NB4 (cell line): ENCODE data around the gene SEZ6L2.

Experiments used
- POLR2A ChIP-seq: IDR thresholded peaks from 2 replicates; pipeline ENCODE4 v1.6.1; 2011; ENCODE audit warnings: mild to moderate bottlenecking; ENCODE audit not compliant: insufficient read length; ENCODE audit errors: extremely low read depth
- TF ChIP-seq, protein P1 (sequence below): IDR thresholded peaks from one replicate; pipeline ENCODE4 v1.5.1; 2012; ENCODE audit warnings: low read depth, low read length

DNA sequence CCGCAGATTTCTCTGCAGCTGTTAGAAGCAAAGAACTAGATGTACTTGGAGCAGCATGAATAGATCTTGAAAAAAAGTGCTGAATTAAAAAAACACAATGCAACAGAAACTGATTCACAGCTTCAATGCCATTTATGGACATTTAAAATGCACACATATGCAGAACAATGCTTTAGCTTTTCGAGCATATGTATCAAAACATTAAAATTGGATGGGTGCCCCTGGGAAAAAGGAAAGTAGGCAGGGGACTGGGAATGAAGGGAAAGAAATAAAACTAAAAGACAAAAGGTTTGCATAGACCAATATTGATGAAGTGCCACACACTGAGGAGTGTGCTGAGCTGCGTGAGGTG, 21.7 kb upstream of the SEZ6L2 start:
- TF ChIP-seq, protein P1, sequence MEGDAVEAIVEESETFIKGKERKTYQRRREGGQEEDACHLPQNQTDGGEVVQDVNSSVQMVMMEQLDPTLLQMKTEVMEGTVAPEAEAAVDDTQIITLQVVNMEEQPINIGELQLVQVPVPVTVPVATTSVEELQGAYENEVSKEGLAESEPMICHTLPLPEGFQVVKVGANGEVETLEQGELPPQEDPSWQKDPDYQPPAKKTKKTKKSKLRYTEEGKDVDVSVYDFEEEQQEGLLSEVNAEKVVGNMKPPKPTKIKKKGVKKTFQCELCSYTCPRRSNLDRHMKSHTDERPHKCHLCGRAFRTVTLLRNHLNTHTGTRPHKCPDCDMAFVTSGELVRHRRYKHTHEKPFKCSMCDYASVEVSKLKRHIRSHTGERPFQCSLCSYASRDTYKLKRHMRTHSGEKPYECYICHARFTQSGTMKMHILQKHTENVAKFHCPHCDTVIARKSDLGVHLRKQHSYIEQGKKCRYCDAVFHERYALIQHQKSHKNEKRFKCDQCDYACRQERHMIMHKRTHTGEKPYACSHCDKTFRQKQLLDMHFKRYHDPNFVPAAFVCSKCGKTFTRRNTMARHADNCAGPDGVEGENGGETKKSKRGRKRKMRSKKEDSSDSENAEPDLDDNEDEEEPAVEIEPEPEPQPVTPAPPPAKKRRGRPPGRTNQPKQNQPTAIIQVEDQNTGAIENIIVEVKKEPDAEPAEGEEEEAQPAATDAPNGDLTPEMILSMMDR = no peak
- TF ChIP-seq POLR2A = no peak
